Naive thymus-derived CD4-positive, alpha-beta T cell (primary cell): ENCODE data around the gene CD93. TPM values are rescaled to one million over a fixed set of nuclear protein-coding genes. Genes with fewer than 3 reads are reported as not detected.

ENCODE experiments used
- ATAC-seq: fragments of 150-1000 bp; cut with Tn5 transposase; 2 replicates; pipeline ENCODE4 v1.10.0; 2021; ENCODE audit warnings: mild to moderate bottlenecking, moderate library complexity
- CTCF ChIA-PET: fragments of 350-600 bp; sonication (Branson Sonifier 250); formaldehyde crosslinking; loops from one replicate; lab custom pipeline; 2021; ENCODE audit warnings: antibody characterized with exemption; lab: Charles Lee
- POLR2A ChIA-PET: fragments of 350-600 bp; sonication (Branson Sonifier 250); formaldehyde crosslinking; loops from one replicate; lab custom pipeline; 2021; ENCODE audit warnings: antibody characterized with exemption, inconsistent platforms; lab: Charles Lee
- DNase-seq, 9 donors: peaks; one replicate each; pipeline versions ENCODE4 v3.0.0 to v3.0.0-alpha.2; 2020 to 2022; ENCODE audit warnings: mixed read lengths in 1 of 9
- H3K27ac ChIP-seq: one replicate; pipeline ENCODE4 v1.7.0; 2013; ENCODE audit warnings: mild to moderate bottlenecking, low read depth, low read length, moderate library complexity
- H3K27me3 ChIP-seq, 2 donors: one replicate each; pipeline ENCODE4 v1.7.0; 2013; ENCODE audit warnings: low read length in 2 of 2, mild to moderate bottlenecking in 2 of 2, moderate library complexity in 2 of 2; ENCODE audit not compliant: control insufficient read depth in 2 of 2, insufficient read depth in 2 of 2
- H3K36me3 ChIP-seq, 3 experiments: 1 replicate in 2 of 3; 2 replicates in 1 of 3; pipeline ENCODE4 v1.7.0; 2013; ENCODE audit warnings: low read length in 3 of 3, mild to moderate bottlenecking in 3 of 3, moderate library complexity in 1 of 3; ENCODE audit not compliant: insufficient read depth in 3 of 3, control insufficient read depth in 2 of 3
- H3K4me1 ChIP-seq, 2 donors: one replicate each; pipeline ENCODE4 v1.7.0; 2013; ENCODE audit warnings: low read length in 2 of 2, mild to moderate bottlenecking in 2 of 2, moderate library complexity in 1 of 2; ENCODE audit not compliant: control insufficient read depth in 2 of 2, insufficient read depth in 2 of 2
- H3K4me3 ChIP-seq: 2 replicates; pipeline ENCODE4 v1.7.0; 2013; ENCODE audit warnings: mild to moderate bottlenecking, low read length
- H3K9me3 ChIP-seq, 3 experiments: 1 replicate in 2 of 3; 2 replicates in 1 of 3; pipeline ENCODE4 v1.7.0; 2013; ENCODE audit warnings: low read length in 3 of 3; ENCODE audit not compliant: control insufficient read depth in 2 of 3
- H3K27ac Mint-ChIP-seq, 9 donors: one replicate each; pipeline ENCODE4 v1.8.0; 2020 to 2022; ENCODE audit warnings: mixed read lengths in 9 of 9, mild to moderate bottlenecking in 8 of 9, moderate library complexity in 5 of 9, inconsistent platforms in 2 of 9
- H3K27me3 Mint-ChIP-seq, 5 donors: one replicate each; pipeline ENCODE4 v1.8.0; 2021 to 2022; ENCODE audit warnings: mixed read lengths in 5 of 5, mild to moderate bottlenecking in 1 of 5
- H3K36me3 Mint-ChIP-seq, 5 donors: one replicate each; pipeline ENCODE4 v1.8.0; 2020 to 2022; ENCODE audit warnings: mixed read lengths in 5 of 5, mild to moderate bottlenecking in 3 of 5, inconsistent platforms in 1 of 5
- H3K4me1 Mint-ChIP-seq, 7 donors: one replicate each; pipeline ENCODE4 v1.8.0; 2020 to 2022; ENCODE audit warnings: mixed read lengths in 7 of 7, mild to moderate bottlenecking in 3 of 7, inconsistent platforms in 1 of 7
- H3K4me3 Mint-ChIP-seq, 10 donors: one replicate each; pipeline ENCODE4 v1.8.0; 2020 to 2022; ENCODE audit warnings: mild to moderate bottlenecking in 10 of 10, mixed read lengths in 10 of 10, moderate library complexity in 6 of 10, inconsistent platforms in 2 of 10
- H3K9me3 Mint-ChIP-seq, 11 donors: one replicate each; pipeline ENCODE4 v1.8.0; 2020 to 2022; ENCODE audit warnings: mixed read lengths in 11 of 11, mild to moderate bottlenecking in 4 of 11, inconsistent platforms in 1 of 11, moderate library complexity in 1 of 11
- intact Hi-C, 2 donors: fragments of 100-400 bp; cut with micrococcal nuclease; formaldehyde crosslinking; loops; one replicate each; pipeline ENCODE4 v1.15.1; 2023
- polyA plus RNA-seq, 2 donors: library from polyadenylated mRNA; unstranded; fragments of 300-500 nt; fragmentation: Illumina TruSeq; gene quantifications; one replicate each; pipeline ENCODE4 v1.2.3, GENCODE V29; 2021
- total RNA-seq, 6 experiments: library from RNA in 5 of 6; stranded (reverse) in 5 of 6; gene quantifications; 1 replicate in 5 of 6; 2 replicates in 1 of 6; pipeline ENCODE4 v1.2.3 and lab custom pipeline; 2021 to 2026

The CD93 gene
- total and polyA plus RNA-seq, 7 experiments from 2014 or later = 0.02 to 61.2 (median 2.6) TPM; not detected in 1

DNA sequence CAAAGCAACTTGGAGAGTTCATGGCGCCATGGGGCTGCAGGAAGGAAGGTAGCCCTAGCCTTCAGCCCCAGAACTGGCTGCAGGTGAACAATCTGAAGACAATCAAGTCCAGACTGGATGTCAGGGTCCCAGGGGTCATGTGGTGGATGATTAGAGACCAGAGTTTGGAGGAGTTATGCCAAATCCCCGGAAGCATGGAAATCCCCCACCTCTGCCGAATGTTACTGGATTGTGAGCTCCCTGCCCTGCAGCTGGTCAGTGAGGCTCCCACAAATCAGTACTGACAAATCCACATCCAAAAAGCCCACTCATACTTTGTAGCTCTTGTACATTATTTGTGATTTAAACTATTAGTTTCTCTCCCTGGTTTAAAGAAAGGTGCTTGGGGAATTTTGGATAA is 21.3 kb upstream of the CD93 start:
- intact Hi-C loops = no loop called here
- Histone ChIP-seq H3K4me1 (no peaks in the 10 kb centered on the region), H3K36me3 (no peaks in the 10 kb centered on the region), H3K27me3 (no peaks in the 10 kb centered on the region), H3K9me3 (no peaks in the 10 kb centered on the region), H3K4me3 (no peak overlapping the region), H3K27ac (no peak overlapping the region)
- ChIA-PET CTCF (no interaction called here), POLR2A (no interaction called here)
- DNase-seq (no peak), ATAC-seq (no peak)
- peaks cover 0 to 5% (median 0%) of the 10 kb centered on the region in 7 donors for H3K4me1 Mint-ChIP-seq
- no peaks in the 10 kb centered on the region for H3K9me3 Mint-ChIP-seq
- no peak overlapping the region for H3K27ac Mint-ChIP-seq
- H3K36me3 Mint-ChIP-seq = no peaks in the 10 kb centered on the region
- H3K4me3 Mint-ChIP-seq = no peak overlapping the region
- peaks cover 0 to 11% (median 3%) of the 10 kb centered on the region in 5 donors for H3K27me3 Mint-ChIP-seq

DNA sequence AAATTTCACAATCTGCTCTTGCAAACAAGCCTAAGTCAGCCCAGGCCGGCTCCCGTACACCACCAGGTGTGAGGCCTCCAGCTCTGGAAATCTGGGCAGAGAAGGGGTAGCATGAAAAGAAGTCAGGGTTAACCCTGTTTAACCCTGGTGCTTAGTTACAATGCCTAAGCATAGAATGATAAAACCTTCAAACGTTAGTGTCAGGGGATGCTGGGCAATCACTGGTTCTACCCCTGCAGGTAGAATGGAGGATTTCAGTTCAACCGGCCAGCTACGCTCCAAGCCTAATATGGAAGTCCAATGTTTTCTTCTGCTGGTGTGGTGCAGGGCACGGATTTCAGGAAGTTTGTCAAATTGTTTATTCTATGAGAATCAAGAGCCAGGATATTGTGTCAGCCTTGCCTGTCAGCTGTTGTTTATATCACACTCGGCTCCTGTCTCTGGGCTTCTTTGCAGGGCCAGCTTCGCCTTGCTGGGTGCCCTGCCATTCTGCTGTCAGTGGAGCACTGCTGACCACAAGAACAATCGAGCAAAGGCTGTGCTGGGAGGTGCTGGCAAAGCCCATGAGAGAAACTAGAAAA is 20.2 kb upstream of the CD93 start:
- ChIA-PET POLR2A (no interaction called here), CTCF (no interaction called here)
- Mint-ChIP-seq H3K4me1 (peaks cover 0 to 6% (median 0%) of the 10 kb centered on the region in 7 donors), H3K4me3 (no peak overlapping the region), H3K27me3 (peaks cover 0 to 11% (median 3%) of the 10 kb centered on the region in 5 donors), H3K9me3 (no peaks in the 10 kb centered on the region), H3K27ac (no peak overlapping the region), H3K36me3 (no peaks in the 10 kb centered on the region)
- Histone ChIP-seq H3K4me1 (no peaks in the 10 kb centered on the region), H3K27me3 (no peaks in the 10 kb centered on the region), H3K4me3 (no peak overlapping the region), H3K27ac (no peak overlapping the region), H3K36me3 (no peaks in the 10 kb centered on the region), H3K9me3 (no peaks in the 10 kb centered on the region)
- intact Hi-C loops = no loop called here
- ATAC-seq (peak; percentile 57), DNase-seq (no peak)

DNA sequence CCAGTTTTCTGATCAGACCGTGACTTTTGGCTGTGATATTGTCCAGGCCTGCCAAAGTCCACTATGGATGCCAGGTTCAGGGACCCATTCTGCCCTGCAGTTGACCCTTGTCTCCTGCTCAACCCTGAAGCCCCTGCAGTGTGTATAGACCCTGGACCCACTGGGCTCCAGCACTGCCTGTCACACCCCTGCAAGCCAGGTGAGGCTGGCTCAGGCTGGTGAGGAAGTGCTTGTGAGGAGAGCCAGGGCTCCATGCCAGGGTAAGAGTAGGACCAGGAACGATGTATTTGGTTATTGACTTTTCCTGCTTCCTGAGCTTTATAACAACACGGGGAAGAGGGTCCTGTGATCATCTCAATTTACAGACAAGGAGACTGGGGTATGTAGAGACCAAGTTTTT is 19.1 kb upstream of the CD93 start:
- no peaks in the 10 kb centered on the region for H3K36me3 Mint-ChIP-seq
- DNase-seq (no peak), ATAC-seq (no peak)
- no peaks in the 10 kb centered on the region for H3K4me1 ChIP-seq
- H3K27me3 ChIP-seq = no peaks in the 10 kb centered on the region
- intact Hi-C loops = no loop called here
- CTCF ChIA-PET = interaction anchor here (0.6 kb wide), 1 partner anchor 9 kb away, joined by 3 read pairs; no protein-coding TSS in a partner anchor
- H3K27me3 Mint-ChIP-seq = peaks cover 0 to 17% (median 3%) of the 10 kb centered on the region in 5 donors
- H3K4me3 Mint-ChIP-seq = no peak overlapping the region
- H3K36me3 ChIP-seq = no peaks in the 10 kb centered on the region
- H3K4me1 Mint-ChIP-seq = peaks cover 0 to 6% (median 0%) of the 10 kb centered on the region in 7 donors
- H3K27ac Mint-ChIP-seq = no peak overlapping the region
- H3K4me3 ChIP-seq = no peak overlapping the region
- POLR2A ChIA-PET = no interaction called here
- no peaks in the 10 kb centered on the region for H3K9me3 ChIP-seq
- no peak overlapping the region for H3K27ac ChIP-seq
- no peaks in the 10 kb centered on the region for H3K9me3 Mint-ChIP-seq

DNA sequence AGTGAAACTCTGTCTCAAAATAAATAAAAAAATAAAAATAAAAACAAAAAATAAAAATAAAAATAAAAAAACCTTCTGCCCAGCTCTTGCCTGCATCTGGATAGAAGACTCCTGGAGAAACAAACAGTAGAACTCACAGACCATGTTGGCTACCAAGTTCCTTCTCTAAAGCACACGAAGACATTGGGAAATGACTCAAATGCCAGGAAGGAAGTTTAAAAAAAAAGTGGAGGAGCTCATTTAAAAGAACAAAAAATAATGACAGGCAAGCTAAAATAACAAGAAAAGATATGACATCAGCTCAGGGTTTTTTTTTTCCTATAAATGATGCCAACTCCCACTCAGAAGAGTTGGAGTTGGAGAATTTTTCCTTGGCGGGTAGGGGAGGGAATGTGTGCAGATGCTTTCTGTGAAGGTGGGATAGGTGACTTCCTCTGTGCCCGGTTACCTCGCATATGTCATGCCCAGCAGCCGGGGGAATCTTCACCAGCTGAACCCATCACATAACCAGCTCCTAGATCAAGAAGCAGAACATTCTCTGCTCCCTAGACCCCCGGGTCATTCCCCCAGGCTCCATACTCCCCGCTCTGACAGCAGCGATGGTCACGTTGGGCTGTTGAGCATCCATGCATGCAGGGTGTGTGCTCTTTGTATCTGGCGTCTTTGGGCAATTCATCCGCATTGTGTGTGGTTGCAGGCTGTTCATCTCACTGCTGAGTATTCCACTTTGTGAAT is 17.3 kb upstream of the CD93 start:
- intact Hi-C loops = no loop called here
- Mint-ChIP-seq H3K4me1 (peaks cover 0 to 6% (median 0%) of the 10 kb centered on the region in 7 donors), H3K9me3 (no peaks in the 10 kb centered on the region), H3K4me3 (no peak overlapping the region), H3K27me3 (peaks cover 0 to 10% (median 3%) of the 10 kb centered on the region in 5 donors), H3K36me3 (no peaks in the 10 kb centered on the region), H3K27ac (no peak overlapping the region)
- no peaks in the 10 kb centered on the region for H3K36me3 ChIP-seq
- H3K27ac ChIP-seq = no peak overlapping the region
- POLR2A ChIA-PET = no interaction called here
- no peaks in the 10 kb centered on the region for H3K9me3 ChIP-seq
- no peaks in the 10 kb centered on the region for H3K4me1 ChIP-seq
- CTCF ChIA-PET = interaction anchor here (0.7 kb wide), 1 partner anchor 1901 kb away, joined by 3 read pairs; no protein-coding TSS in a partner anchor
- no peak overlapping the region for H3K4me3 ChIP-seq
- DNase-seq (no peak), ATAC-seq (no peak)
- no peaks in the 10 kb centered on the region for H3K27me3 ChIP-seq

DNA sequence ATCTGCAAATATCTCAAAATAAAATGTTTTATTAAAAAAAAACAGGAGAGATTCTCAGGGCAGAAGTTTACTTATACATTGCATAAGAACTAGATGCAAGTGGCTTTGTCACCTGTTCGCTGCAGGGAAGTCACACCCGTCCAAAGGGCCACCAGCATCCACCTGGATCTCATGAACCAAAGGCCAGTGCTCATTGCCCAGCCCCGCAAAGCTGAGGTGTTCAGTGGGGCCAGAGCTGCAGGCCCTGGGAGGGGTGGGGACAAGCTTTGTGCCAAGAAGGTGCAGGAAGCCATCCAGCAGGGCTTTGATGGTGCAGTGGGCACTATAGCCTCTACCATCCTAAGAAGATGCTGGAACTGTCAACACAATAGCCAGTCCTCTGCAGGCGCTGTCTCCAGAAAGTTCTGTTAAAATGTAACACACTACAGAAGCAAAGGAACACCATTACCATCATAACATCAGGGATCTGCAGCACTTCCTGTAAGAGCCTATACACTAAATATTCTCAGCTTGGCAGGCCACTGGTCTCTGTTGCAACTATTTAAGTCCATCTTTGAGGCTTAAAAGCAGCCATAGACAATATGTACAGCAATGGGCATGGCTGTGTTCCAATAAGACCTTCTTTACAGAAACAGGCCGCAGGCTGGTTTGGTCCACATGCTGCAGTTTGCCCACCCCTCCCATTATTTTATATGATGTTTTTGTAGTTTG is 15.7 kb upstream of the CD93 start:
- Histone ChIP-seq H3K36me3 (no peaks in the 10 kb centered on the region), H3K4me1 (no peaks in the 10 kb centered on the region), H3K9me3 (no peaks in the 10 kb centered on the region), H3K27me3 (no peaks in the 10 kb centered on the region), H3K4me3 (no peak overlapping the region), H3K27ac (no peak overlapping the region)
- no peaks in the 10 kb centered on the region for H3K9me3 Mint-ChIP-seq
- H3K27ac Mint-ChIP-seq = peak overlapping the region in 1 of 9 donors; percentile 13
- ATAC-seq = no peak
- POLR2A ChIA-PET = no interaction called here
- intact Hi-C loops = no loop called here
- no peak for DNase-seq
- H3K4me3 Mint-ChIP-seq = no peak overlapping the region
- CTCF ChIA-PET = no interaction called here
- peaks cover 0 to 15% (median 5%) of the 10 kb centered on the region in 5 donors for H3K27me3 Mint-ChIP-seq
- no peaks in the 10 kb centered on the region for H3K36me3 Mint-ChIP-seq
- H3K4me1 Mint-ChIP-seq = peaks cover 0 to 6% (median 0%) of the 10 kb centered on the region in 7 donors

DNA sequence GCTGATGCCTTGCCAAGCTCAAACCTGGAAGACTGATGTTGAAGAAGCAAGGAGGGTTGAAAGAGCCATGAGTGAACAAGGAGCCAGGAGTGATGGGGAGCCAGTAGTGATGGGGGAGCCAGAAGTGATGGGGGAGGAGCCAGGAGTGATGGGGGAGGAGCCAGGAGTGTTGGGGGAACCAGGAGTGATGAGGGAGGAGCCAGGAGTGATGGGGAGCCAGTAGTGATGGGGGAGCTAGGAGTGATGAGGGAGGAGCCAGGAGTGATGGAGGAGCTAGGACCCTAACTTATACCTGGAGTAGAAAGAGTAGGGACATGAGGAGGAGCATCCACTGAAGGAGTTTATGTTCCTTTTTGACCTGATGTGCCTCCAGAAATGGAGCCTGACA is 14.6 kb upstream of the CD93 start:
- H3K27me3 Mint-ChIP-seq = peaks cover 0 to 12% (median 5%) of the 10 kb centered on the region in 5 donors
- ChIA-PET CTCF (no interaction called here), POLR2A (no interaction called here)
- H3K4me1 ChIP-seq = no peaks in the 10 kb centered on the region
- no peak overlapping the region for H3K27ac Mint-ChIP-seq
- H3K36me3 ChIP-seq = no peaks in the 10 kb centered on the region
- H3K36me3 Mint-ChIP-seq = no peaks in the 10 kb centered on the region
- H3K4me3 Mint-ChIP-seq = no peak overlapping the region
- no peak overlapping the region for H3K27ac ChIP-seq
- DNase-seq (no peak), ATAC-seq (no peak)
- no peak overlapping the region for H3K4me3 ChIP-seq
- intact Hi-C loops = no loop called here
- no peaks in the 10 kb centered on the region for H3K27me3 ChIP-seq
- H3K9me3 ChIP-seq = no peaks in the 10 kb centered on the region
- H3K9me3 Mint-ChIP-seq = no peaks in the 10 kb centered on the region
- peaks cover 0 to 6% (median 0%) of the 10 kb centered on the region in 7 donors for H3K4me1 Mint-ChIP-seq
